WI38 (cell line): ENCODE measurements around the gene UST.

ENCODE experiments used
- H3K4me3 ChIP-seq: 2 replicates; pipeline ENCODE4 v1.5.1; 2011; ENCODE audit warnings: low read depth, mild to moderate bottlenecking, control low read depth, low read length
- CTCF ChIP-seq: IDR thresholded peaks from 2 replicates; pipeline ENCODE4 v1.5.1; 2012; ENCODE audit warnings: low read depth, mild to moderate bottlenecking, control low read depth, low read length

Gene UST

DNA sequence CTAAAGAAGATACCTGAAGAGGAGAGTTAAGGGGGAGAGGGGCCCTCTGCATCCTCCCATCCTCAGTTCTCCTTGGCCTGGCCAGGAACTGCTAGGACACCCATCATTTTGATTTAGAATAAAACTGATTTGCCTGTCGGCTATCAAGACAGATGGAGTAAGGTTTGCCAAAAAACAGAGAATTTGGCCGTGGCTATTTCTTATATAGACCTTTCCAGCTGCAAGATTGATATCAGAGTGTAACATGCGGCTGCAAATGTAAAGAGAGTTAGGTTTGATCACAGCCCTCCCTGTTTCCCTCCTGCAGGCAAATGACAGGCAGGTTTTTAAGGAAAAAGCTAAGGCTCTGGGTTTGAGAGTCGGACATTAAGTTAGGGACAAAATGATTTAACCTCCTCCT lies 344.1 kb downstream of the UST start:
- no peak for TF ChIP-seq CTCF
- no peak overlapping the region for H3K4me3 ChIP-seq

DNA sequence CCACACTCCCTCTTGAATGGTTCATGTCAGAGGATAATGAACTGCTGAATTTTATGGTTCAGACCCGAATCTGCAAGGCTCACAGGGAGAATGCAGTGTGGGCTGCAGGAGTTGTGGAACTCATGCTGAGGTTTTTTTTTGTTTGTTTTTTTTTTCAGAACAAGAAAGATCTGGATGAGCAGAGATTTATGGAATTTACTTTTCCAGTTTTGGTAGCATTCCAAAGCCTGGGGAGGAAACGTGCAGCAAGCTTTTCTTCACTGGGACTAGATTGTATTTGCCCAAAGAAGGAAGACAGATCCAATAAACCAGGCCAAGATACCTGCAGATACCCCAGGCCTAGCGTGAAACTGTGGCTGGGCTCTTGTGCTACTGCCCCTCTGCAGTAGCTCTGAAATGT lies 346.8 kb downstream of the UST start:
- H3K4me3 ChIP-seq: no peak overlapping the region

DNA sequence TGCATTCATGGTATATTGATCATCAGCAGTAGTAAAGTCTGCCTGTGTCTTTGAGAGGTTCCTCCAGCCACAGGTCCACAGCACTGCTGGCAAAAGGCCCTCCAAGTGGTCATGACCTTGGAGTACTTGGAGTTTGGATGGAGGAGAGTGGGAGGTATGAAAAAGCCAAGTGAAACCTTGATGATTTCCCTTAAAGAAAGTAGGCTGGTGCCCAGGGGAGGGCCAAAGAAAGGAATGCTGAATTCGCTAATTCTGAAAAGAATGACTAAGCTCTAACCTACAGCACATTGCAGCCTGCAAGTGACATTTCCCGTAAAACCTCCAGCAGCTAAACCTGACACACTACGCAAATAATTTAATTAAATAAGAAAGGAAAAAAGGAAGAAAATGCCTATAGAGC lies 347.3 kb downstream of the UST start:
- no peak overlapping the region for H3K4me3 ChIP-seq
- no peak for TF ChIP-seq CTCF

More for the DNA sequence above, 346.8 kb downstream of the UST start:
- TF ChIP-seq CTCF: no peak

- no peak for TF ChIP-seq CTCF
- H3K4me3 ChIP-seq: no peak overlapping the region
Measured at GRCh38 chr6:149094934-149095351, 348.1 kb downstream of the UST start.

GRCh38 chr6:149095842-149096241 lies 349.0 kb downstream of the UST start:
- H3K4me3 ChIP-seq: no peak overlapping the region
- no peak for TF ChIP-seq CTCF

GRCh38 chr6:149097794-149098193 lies 351.0 kb downstream of the UST start:
- TF ChIP-seq CTCF: no peak
- H3K4me3 ChIP-seq: no peak overlapping the region

DNA sequence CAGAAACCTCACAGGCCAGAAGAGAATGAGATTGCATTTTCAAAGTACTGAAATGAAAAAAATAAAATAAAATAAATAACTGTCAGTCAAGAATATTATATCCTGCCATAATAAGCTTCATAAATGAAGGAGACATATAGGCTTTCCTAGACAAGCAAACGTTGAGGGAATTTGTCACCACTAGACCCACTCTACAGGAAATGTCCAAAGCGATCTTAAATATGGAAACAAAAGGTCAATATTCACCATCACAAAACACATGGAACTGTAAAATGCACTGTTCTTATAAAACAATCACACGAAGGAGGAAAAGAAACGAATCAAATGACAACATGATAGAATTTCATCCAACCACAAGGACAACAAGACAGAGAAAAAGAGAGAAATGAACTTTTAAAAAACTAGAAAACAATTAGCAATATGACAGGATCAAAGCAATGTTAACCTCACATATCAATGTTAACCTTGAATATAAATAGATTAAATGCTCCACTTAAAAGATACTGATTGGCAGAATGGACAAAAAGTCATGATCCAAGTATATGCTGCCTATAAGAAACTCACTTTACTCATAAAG lies 352.0 kb downstream of the UST start:
- no peak overlapping the region for H3K4me3 ChIP-seq
- no peak for TF ChIP-seq CTCF
